ENCODE data around the gene REC8.

Gene REC8

GRCh38 chr14:24197056-24197450 lies 25.2 kb downstream of the REC8 start:
- TF ChIP-seq CTCF (IDR thresholded peaks at IDR 0.05): no peak

- TF ChIP-seq CTCF (IDR thresholded peaks at IDR 0.05): no peak
These were observed 27.1 kb downstream of the REC8 start for GRCh38 chr14:24198814-24199524.

- no peak for TF ChIP-seq CTCF (IDR thresholded peaks at IDR 0.05)
These were observed 32.6 kb downstream of the REC8 start for GRCh38 chr14:24204163-24205146.

GRCh38 chr14:24206260-24207103 lies 34.6 kb downstream of the REC8 start:
- no peak for TF ChIP-seq CTCF (IDR thresholded peaks at IDR 0.05)

GRCh38 chr14:24207104-24207551 lies 35.2 kb downstream of the REC8 start:
- no peak for TF ChIP-seq CTCF (IDR thresholded peaks at IDR 0.05)

GRCh38 chr14:24207625-24208024 lies 35.7 kb downstream of the REC8 start:
- TF ChIP-seq CTCF (IDR thresholded peaks at IDR 0.05): no peak

- TF ChIP-seq CTCF (IDR thresholded peaks at IDR 0.05): no peak
These were observed 39.4 kb downstream of the REC8 start for GRCh38 chr14:24211311-24211710.
